CD4-positive, alpha-beta memory T cell (primary cell): ENCODE results near the gene BCORL1. TPM values are rescaled to one million over a fixed set of nuclear protein-coding genes. Genes with fewer than 3 reads are reported as not detected.

Experiments used
- CTCF ChIA-PET: fragments of 350-600 bp; sonication (Branson Sonifier 250); formaldehyde crosslinking; loops from one replicate; lab custom pipeline; 2021; ENCODE audit warnings: inconsistent platforms; ENCODE audit not compliant: partially characterized antibody; lab: Charles Lee
- POLR2A ChIA-PET: fragments of 350-600 bp; sonication (Branson Sonifier 250); formaldehyde crosslinking; loops from one replicate; lab custom pipeline; 2021; ENCODE audit not compliant: partially characterized antibody; lab: Charles Lee
- DNase-seq, 5 donors: peaks; one replicate each; pipeline versions ENCODE4 v3.0.0 to v3.0.0-alpha.2; 2020 to 2022; ENCODE audit warnings: mixed read lengths in 1 of 5
- H3K27ac ChIP-seq: one replicate; pipeline ENCODE4 v1.7.0; 2013; ENCODE audit warnings: low read depth, low read length
- H3K27me3 ChIP-seq: 2 replicates; pipeline ENCODE4 v1.7.0; 2013; ENCODE audit warnings: mild to moderate bottlenecking, low read length, moderate library complexity; ENCODE audit not compliant: insufficient read depth
- H3K36me3 ChIP-seq: 2 replicates; pipeline ENCODE4 v1.7.0; 2013; ENCODE audit warnings: mild to moderate bottlenecking, low read length, moderate library complexity; ENCODE audit not compliant: insufficient read depth
- H3K4me1 ChIP-seq: 2 replicates; pipeline ENCODE4 v1.7.0; 2013; ENCODE audit warnings: mild to moderate bottlenecking, low read length, moderate library complexity; ENCODE audit not compliant: insufficient read depth
- H3K4me3 ChIP-seq, 2 donors: one replicate each; pipeline ENCODE4 v1.7.0; 2013; ENCODE audit warnings: low read length in 2 of 2, mild to moderate bottlenecking in 1 of 2
- H3K9me3 ChIP-seq, 2 donors: one replicate each; pipeline ENCODE4 v1.7.0; 2013; ENCODE audit warnings: low read length in 2 of 2, control low read depth in 1 of 2; ENCODE audit not compliant: control insufficient read depth in 1 of 2
- H3K27ac Mint-ChIP-seq, 7 donors: one replicate each; pipeline ENCODE4 v1.8.0; 2020 to 2021; ENCODE audit warnings: mixed read lengths in 7 of 7, mild to moderate bottlenecking in 6 of 7, inconsistent platforms in 3 of 7, moderate library complexity in 3 of 7
- H3K27me3 Mint-ChIP-seq, 2 donors: one replicate each; pipeline ENCODE4 v1.8.0; 2020 to 2021; ENCODE audit warnings: mixed read lengths in 2 of 2
- H3K36me3 Mint-ChIP-seq, 2 donors: one replicate each; pipeline ENCODE4 v1.8.0; 2020 to 2021; ENCODE audit warnings: mixed read lengths in 2 of 2, inconsistent platforms in 1 of 2, mild to moderate bottlenecking in 1 of 2
- H3K4me1 Mint-ChIP-seq, 4 donors: one replicate each; pipeline ENCODE4 v1.8.0; 2020 to 2021; ENCODE audit warnings: mixed read lengths in 4 of 4, mild to moderate bottlenecking in 1 of 4
- H3K4me3 Mint-ChIP-seq, 8 donors: one replicate each; pipeline ENCODE4 v1.8.0; 2020 to 2021; ENCODE audit warnings: mixed read lengths in 8 of 8, mild to moderate bottlenecking in 7 of 8, moderate library complexity in 6 of 8, inconsistent platforms in 3 of 8
- H3K9me3 Mint-ChIP-seq, 8 donors: one replicate each; pipeline ENCODE4 v1.8.0; 2020 to 2021; ENCODE audit warnings: mixed read lengths in 8 of 8, mild to moderate bottlenecking in 5 of 8, inconsistent platforms in 3 of 8, moderate library complexity in 1 of 8
- intact Hi-C: fragments of 100-400 bp; cut with micrococcal nuclease; formaldehyde crosslinking; loops from one replicate; pipeline ENCODE4 v1.15.1; 2023
- polyA plus RNA-seq, 2 donors: library from polyadenylated mRNA; unstranded; fragments of 300-500 nt; fragmentation: Illumina TruSeq; gene quantifications; one replicate each; pipeline ENCODE4 v1.2.3, GENCODE V29; 2021
- total RNA-seq, 2 experiments: library from RNA; stranded (reverse); gene quantifications; one replicate each; pipeline ENCODE4 v1.2.3, GENCODE V29; 2021

Gene BCORL1, protein sequence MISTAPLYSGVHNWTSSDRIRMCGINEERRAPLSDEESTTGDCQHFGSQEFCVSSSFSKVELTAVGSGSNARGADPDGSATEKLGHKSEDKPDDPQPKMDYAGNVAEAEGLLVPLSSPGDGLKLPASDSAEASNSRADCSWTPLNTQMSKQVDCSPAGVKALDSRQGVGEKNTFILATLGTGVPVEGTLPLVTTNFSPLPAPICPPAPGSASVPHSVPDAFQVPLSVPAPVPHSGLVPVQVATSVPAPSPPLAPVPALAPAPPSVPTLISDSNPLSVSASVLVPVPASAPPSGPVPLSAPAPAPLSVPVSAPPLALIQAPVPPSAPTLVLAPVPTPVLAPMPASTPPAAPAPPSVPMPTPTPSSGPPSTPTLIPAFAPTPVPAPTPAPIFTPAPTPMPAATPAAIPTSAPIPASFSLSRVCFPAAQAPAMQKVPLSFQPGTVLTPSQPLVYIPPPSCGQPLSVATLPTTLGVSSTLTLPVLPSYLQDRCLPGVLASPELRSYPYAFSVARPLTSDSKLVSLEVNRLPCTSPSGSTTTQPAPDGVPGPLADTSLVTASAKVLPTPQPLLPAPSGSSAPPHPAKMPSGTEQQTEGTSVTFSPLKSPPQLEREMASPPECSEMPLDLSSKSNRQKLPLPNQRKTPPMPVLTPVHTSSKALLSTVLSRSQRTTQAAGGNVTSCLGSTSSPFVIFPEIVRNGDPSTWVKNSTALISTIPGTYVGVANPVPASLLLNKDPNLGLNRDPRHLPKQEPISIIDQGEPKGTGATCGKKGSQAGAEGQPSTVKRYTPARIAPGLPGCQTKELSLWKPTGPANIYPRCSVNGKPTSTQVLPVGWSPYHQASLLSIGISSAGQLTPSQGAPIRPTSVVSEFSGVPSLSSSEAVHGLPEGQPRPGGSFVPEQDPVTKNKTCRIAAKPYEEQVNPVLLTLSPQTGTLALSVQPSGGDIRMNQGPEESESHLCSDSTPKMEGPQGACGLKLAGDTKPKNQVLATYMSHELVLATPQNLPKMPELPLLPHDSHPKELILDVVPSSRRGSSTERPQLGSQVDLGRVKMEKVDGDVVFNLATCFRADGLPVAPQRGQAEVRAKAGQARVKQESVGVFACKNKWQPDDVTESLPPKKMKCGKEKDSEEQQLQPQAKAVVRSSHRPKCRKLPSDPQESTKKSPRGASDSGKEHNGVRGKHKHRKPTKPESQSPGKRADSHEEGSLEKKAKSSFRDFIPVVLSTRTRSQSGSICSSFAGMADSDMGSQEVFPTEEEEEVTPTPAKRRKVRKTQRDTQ (N-terminal part only)
- total RNA-seq = 10 to 100 TPM; 14.0 to 14.2 TPM
- 1 to 10 TPM in 1 of 2 donors, under 1 TPM in 1; 0.09 to 4.5 TPM for polyA plus RNA-seq

DNA sequence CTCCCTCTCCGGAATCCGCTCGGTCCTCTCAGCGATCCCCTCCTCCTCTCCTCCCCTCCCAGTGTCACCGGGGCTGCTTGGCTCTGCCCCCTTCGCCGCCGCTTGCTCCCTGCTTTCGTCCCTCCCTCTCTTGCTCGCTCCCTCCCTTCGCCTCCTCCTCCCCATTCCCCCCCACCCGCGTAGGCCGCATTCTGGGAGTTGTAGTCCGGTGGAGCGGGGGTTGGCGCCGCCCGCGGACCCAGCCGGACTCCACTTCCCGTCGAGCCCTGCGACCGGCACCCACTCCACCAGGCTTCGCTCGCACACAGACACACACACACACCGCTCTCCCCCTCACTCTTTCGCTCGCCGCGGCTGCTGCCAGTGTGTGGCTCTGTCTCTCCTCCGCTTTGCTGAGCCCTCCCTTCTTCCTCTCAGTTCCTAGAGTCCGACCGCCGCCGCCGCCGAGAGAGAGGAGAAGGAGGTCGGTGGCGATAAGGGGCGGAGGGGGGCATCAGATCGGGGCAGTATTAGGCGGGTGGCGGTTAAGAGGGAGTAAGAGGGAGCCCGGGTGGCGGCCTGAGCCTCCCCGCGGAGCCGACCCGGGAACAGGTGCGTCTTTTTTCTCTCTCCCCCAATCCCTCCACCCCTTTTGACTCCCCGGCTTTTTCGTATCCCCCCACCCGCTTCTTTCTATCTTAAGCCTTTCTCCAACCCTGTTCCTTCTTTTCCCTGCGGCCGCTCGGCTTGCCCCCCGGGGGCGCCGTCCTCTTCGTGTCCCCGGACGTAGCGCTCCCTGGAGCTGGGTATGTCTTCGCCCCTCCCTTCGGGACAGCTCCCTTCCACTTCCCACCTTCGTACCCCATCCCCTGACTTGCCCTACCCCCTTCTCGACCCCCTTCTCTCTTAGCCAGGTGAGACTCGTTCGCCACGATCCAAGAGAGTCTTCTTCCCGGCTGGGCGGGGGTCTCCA lies at the start of gene BCORL1:
Gene BCORL1, plus strand, starts transcription at position 336 of the 952 bp plus-strand sequence. CDS start 22,597 bp downstream, outside the sequence.
- H3K9me3 Mint-ChIP-seq = no peaks in the 10 kb centered on the region
- no peaks in the 10 kb centered on the region for H3K27me3 Mint-ChIP-seq
- ChIA-PET CTCF (interaction anchor here (1.4 kb wide), 1 partner anchor 45 kb away, joined by 5 read pairs; no protein-coding TSS in a partner anchor), POLR2A (interaction anchor here (0.6 to 1.8 kb wide), 8 partner anchors 18 to 57 kb away, joined by 3 to 9 read pairs (median 4); no protein-coding TSS in a partner anchor)
- peaks cover 11 to 37% (median 23%) of the 10 kb centered on the region in 4 donors for H3K4me1 Mint-ChIP-seq
- peaks cover 0 to 3% of the 10 kb centered on the region in 2 donors for H3K36me3 Mint-ChIP-seq
- H3K4me3 Mint-ChIP-seq = peak within 1 kb of the TSS in 2 of 8 donors; percentile 86 to 91
- intact Hi-C loops = loop anchor here (1.0 to 2.0 kb wide), 5 partner anchors 21 to 50 kb away; no protein-coding TSS in a partner anchor
- no peak within 1 kb of the TSS for H3K27ac ChIP-seq
- peak within 1 kb of the TSS; percentile 29 to 43 for H3K4me3 ChIP-seq
- peaks cover 7% of the 10 kb centered on the region for H3K4me1 ChIP-seq
- H3K36me3 ChIP-seq = no peaks in the 10 kb centered on the region
- H3K27ac Mint-ChIP-seq = peak within 1 kb of the TSS in 6 of 7 donors; percentile 74 to 90 (median 86)
- H3K9me3 ChIP-seq = no peaks in the 10 kb centered on the region
- H3K27me3 ChIP-seq = no peaks in the 10 kb centered on the region
- DNase-seq = peak; percentile 83 to 93 (median 88)

DNA sequence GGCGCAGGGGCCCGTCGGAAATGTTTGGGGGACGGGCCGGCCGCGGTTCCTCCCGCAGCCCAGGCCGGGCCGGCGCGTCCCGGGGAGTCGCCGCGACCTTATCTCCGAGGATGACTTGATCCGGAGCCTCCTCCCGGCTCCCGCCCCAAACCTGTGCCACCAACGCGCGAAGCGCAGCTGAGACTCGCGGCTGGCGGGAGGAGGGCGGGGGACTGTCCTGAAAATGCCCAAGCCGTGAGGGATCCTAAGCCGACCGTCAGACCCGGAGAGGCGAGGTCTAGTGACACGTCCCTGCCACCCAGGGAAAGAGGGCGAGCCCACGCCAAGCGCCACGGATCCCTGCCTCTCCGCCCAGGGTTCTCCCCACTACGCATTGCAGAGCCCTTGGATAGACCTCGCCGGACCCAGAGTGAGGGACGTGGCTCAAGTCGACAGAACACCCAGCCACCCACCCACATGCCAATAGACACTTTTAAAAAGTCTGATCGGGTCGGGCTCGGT lies 49.6 kb upstream of the BCORL1 start:
- peaks cover 0 to 5% of the 10 kb centered on the region in 2 donors for H3K36me3 Mint-ChIP-seq
- H3K27me3 Mint-ChIP-seq = no peaks in the 10 kb centered on the region
- no peaks in the 10 kb centered on the region for H3K9me3 Mint-ChIP-seq
- intact Hi-C loops = loop anchor here (1.0 to 2.0 kb wide), 2 partner anchors 20 to 49 kb away; partner anchors contain the start of gene BCORL1
- DNase-seq = no peak
- H3K4me1 ChIP-seq = no peaks in the 10 kb centered on the region
- peak overlapping the region in 5 of 8 donors; percentile 21 to 67 (median 34) for H3K4me3 Mint-ChIP-seq
- ChIA-PET CTCF (interaction anchor here (1.2 kb wide), 2 partner anchors 9 to 95 kb away, joined by 3 to 4 read pairs; no protein-coding TSS in a partner anchor), POLR2A (interaction anchor here (1.0 to 1.3 kb wide), 3 partner anchors 21 to 48 kb away, joined by 4 to 5 read pairs (median 5); no protein-coding TSS in a partner anchor)
- peak overlapping the region in 1 of 7 donors; percentile 70 for H3K27ac Mint-ChIP-seq
- no peaks in the 10 kb centered on the region for H3K36me3 ChIP-seq
- no peaks in the 10 kb centered on the region for H3K9me3 ChIP-seq
- no peak overlapping the region for H3K4me3 ChIP-seq
- no peak overlapping the region for H3K27ac ChIP-seq
- H3K4me1 Mint-ChIP-seq = peaks cover 0 to 12% (median 5%) of the 10 kb centered on the region in 4 donors
- no peaks in the 10 kb centered on the region for H3K27me3 ChIP-seq

DNA sequence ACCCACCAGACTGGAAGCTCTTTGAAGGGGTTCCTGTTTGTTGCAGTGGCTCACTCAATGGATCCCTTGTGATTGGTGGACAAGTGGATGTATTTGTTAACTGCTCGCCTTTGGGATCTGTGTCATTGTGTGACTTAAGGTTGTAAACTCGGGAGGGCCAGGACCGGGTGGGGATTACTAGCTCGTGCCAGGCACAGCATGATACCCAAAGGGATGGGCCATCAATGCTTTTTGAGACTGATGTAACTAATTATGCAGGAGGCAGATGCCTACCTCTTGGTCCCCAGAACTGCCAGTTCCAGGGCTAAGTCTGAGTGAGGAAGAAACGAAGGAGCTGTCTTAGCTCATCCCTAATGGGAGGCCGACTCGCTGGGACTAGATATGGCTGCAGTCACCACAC lies 48.7 kb upstream of the BCORL1 start:
- ChIA-PET CTCF (interaction anchor here (1.2 kb wide), 2 partner anchors 10 to 94 kb away, joined by 3 to 4 read pairs; no protein-coding TSS in a partner anchor), POLR2A (interaction anchor here (0.6 to 1.3 kb wide), 5 partner anchors 20 to 258 kb away, joined by 4 to 5 read pairs (median 4); no protein-coding TSS in a partner anchor)
- Mint-ChIP-seq H3K27ac (peak overlapping the region in 4 of 7 donors; percentile 44 to 70 (median 61)), H3K4me3 (peak overlapping the region; percentile 19 to 77 (median 64)), H3K36me3 (peaks cover 0 to 5% of the 10 kb centered on the region in 2 donors), H3K27me3 (no peaks in the 10 kb centered on the region), H3K9me3 (no peaks in the 10 kb centered on the region), H3K4me1 (peaks cover 6 to 19% (median 10%) of the 10 kb centered on the region in 4 donors)
- no peak overlapping the region for H3K4me3 ChIP-seq
- H3K4me1 ChIP-seq = peaks cover 4% of the 10 kb centered on the region
- no peaks in the 10 kb centered on the region for H3K9me3 ChIP-seq
- intact Hi-C loops = loop anchor here (2.0 kb wide), 1 partner anchor 19 kb away; no protein-coding TSS in a partner anchor
- no peaks in the 10 kb centered on the region for H3K36me3 ChIP-seq
- DNase-seq = no peak
- H3K27me3 ChIP-seq = no peaks in the 10 kb centered on the region
- H3K27ac ChIP-seq = no peak overlapping the region

DNA sequence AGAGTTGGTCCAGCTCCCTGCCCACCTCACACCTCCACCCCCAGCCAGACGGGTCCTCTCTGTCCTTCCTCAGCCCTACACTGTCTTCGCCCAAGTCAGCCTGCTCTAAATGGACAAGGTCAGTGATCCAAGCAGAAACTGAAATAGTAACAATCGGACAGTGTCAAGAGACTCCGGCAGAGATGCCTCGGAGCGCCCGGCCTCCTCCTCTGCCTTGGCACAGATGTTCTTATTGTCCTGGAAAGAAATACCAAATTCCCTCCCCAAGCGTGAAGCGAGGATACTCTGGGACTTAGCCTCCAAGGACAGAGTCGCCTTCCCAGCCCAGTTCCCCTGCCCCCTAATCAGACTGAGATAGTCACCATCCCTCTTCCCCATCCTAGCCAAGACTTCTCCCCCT lies 48.0 kb upstream of the BCORL1 start:
- Mint-ChIP-seq H3K27me3 (peaks cover 0 to 2% of the 10 kb centered on the region in 2 donors), H3K4me3 (peak overlapping the region in 2 of 8 donors; percentile 27 to 42), H3K36me3 (peaks cover 0 to under 1% of the 10 kb centered on the region in 2 donors), H3K9me3 (no peaks in the 10 kb centered on the region), H3K27ac (peak overlapping the region in 1 of 7 donors; percentile 8), H3K4me1 (peaks cover 6 to 19% (median 10%) of the 10 kb centered on the region in 4 donors)
- DNase-seq = no peak
- Histone ChIP-seq H3K27me3 (no peaks in the 10 kb centered on the region), H3K9me3 (no peaks in the 10 kb centered on the region), H3K4me3 (no peak overlapping the region), H3K4me1 (peaks cover 4% of the 10 kb centered on the region), H3K27ac (no peak overlapping the region), H3K36me3 (no peaks in the 10 kb centered on the region)
- POLR2A ChIA-PET = interaction anchor here (1.1 to 1.3 kb wide), 2 partner anchors 19 to 23 kb away, joined by 4 to 5 read pairs; no protein-coding TSS in a partner anchor
- intact Hi-C loops = no loop called here
- CTCF ChIA-PET = no interaction called here

DNA sequence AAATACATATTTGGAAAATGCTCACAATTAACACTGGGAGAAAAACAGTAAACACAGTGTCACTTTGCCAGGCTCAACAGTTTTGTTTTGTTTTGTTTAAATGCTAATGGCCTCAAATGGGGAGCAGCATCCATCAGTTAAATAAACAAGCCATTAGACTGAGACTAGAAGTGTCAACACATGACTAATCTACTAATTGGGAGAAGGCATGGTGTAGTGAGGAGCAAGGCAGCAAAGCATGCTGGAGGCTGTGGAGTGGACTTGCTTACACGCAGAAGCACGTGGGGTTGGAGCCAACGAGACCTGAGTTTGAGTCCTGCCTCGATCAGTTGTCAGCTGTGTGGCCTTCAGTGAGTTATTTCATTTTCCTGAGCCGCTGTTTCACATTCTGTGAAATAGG lies 47.5 kb upstream of the BCORL1 start:
- peaks cover 6 to 19% (median 10%) of the 10 kb centered on the region in 4 donors for H3K4me1 Mint-ChIP-seq
- no peaks in the 10 kb centered on the region for H3K9me3 Mint-ChIP-seq
- no peaks in the 10 kb centered on the region for H3K36me3 ChIP-seq
- no peak overlapping the region for H3K4me3 Mint-ChIP-seq
- H3K27me3 ChIP-seq = no peaks in the 10 kb centered on the region
- peak overlapping the region in 1 of 7 donors; percentile 72 for H3K27ac Mint-ChIP-seq
- intact Hi-C loops = no loop called here
- peaks cover 0 to 2% of the 10 kb centered on the region in 2 donors for H3K27me3 Mint-ChIP-seq
- H3K4me3 ChIP-seq = no peak overlapping the region
- CTCF ChIA-PET = no interaction called here
- peaks cover 4% of the 10 kb centered on the region for H3K4me1 ChIP-seq
- H3K27ac ChIP-seq = no peak overlapping the region
- no peaks in the 10 kb centered on the region for H3K36me3 Mint-ChIP-seq
- POLR2A ChIA-PET = interaction anchor here (1.1 kb wide), 1 partner anchor 27 kb away, joined by 3 read pairs; no protein-coding TSS in a partner anchor
- no peak for DNase-seq
- H3K9me3 ChIP-seq = no peaks in the 10 kb centered on the region
